Right lobe of liver (tissue), 6 donors: ENCODE data around the gene MARK3. TPM values are rescaled to one million over a fixed set of nuclear protein-coding genes. Genes with fewer than 3 reads are reported as not detected.

Experiments
- ATAC-seq, 4 donors: fragments of 200-7000 bp; cut with Tn5 transposase; one replicate each; pipeline ENCODE4 v1.9.1; 2020; ENCODE audit warnings: mild to moderate bottlenecking in 4 of 4, moderate library complexity in 4 of 4
- DNase-seq, 3 donors: peaks; one replicate each; pipeline ENCODE4 v3.0.0-alpha.2; 2020
- H3K27ac ChIP-seq, 3 donors: fragments of 200-600 bp; one replicate each; pipeline ENCODE4 v1.8.0; 2022
- H3K27me3 ChIP-seq, 2 donors: fragments of 200-600 bp; one replicate each; pipeline ENCODE4 v1.8.0; 2022
- H3K36me3 ChIP-seq, 4 donors: fragments of 200-600 bp; sonication (generic) in 1 of 4; one replicate each; pipeline versions ENCODE4 v1.5.1 to v1.8.0; 2017 to 2022; ENCODE audit warnings: control low read depth in 1 of 4
- H3K4me1 ChIP-seq, 4 donors: fragments of 200-600 bp; sonication (generic) in 1 of 4; one replicate each; pipeline versions ENCODE4 v1.5.1 to v1.8.0; 2017 to 2022; ENCODE audit warnings: control low read depth in 1 of 4
- H3K4me3 ChIP-seq, 3 donors: fragments of 200-600 bp; one replicate each; pipeline ENCODE4 v1.8.0; 2022
- H3K9me3 ChIP-seq, 4 donors: fragments of 200-600 bp; sonication (generic) in 1 of 4; one replicate each; pipeline versions ENCODE4 v1.5.1 to v1.8.0; 2017 to 2022; ENCODE audit warnings: control low read depth in 1 of 4
- POLR2A ChIP-seq: fragments of 450-650 bp; IDR thresholded peaks from one replicate; pipeline ENCODE4 v1.6.1; 2017; ENCODE audit warnings: antibody characterized with exemption, mild to moderate bottlenecking
- WGBS: methylation state at CpG from one replicate; pipeline ENCODE4 v1.1.6; 2018; ENCODE audit warnings: low coverage, low lambda C conversion rate; ENCODE audit not compliant: insufficient coverage; ENCODE audit errors: missing lambda C conversion rate; 5-methylcytosine and 5-hydroxymethylcytosine counted together
- intact Hi-C, 2 donors: fragments of 100-400 bp; cut with DNase I; formaldehyde crosslinking; loops; one replicate each; pipeline versions ENCODE4 v1.11.2 to v1.14.1; 2022
- total RNA-seq, 6 experiments: library from RNA; depleted of rRNA in 2 of 6; stranded (reverse); fragments of >200 nt in 2 of 6; fragmentation: NEBNext Ultra II Directional in 3 of 6; extraction: Animal tissue kit (Norgen Biotek cat#: 25700) in 3 of 6; gene quantifications; one replicate each; pipeline versions ENCODE4 v1.1.0 to v1.2.4, GENCODE V29; 2016 to 2023
- TF ChIP-seq, protein P1 (sequence below), 4 donors: fragments of 200-600 bp in 3 of 4; fragments of 450-650 bp in 1 of 4; IDR thresholded peaks; one replicate each; pipeline versions ENCODE4 v1.5.1 to v1.8.0; 2016 to 2022; ENCODE audit warnings: antibody characterized with exemption in 4 of 4, mild to moderate bottlenecking in 2 of 4
- donor health status: DM: no; HTN: yes; CAD: no.
- donor health status: DM: no; HTN: no; CAD: no.
- donor health status: DM: no; HTN: no; CAD: no.
- donor health status: DM: no; HTN: yes; CAD: no.
- donor health status: DM: no; HTN: yes; CAD: no.

Gene MARK3
- total RNA-seq, 6 experiments from 2014 or later = 25.5 to 34.3 (median 27.3) TPM

DNA sequence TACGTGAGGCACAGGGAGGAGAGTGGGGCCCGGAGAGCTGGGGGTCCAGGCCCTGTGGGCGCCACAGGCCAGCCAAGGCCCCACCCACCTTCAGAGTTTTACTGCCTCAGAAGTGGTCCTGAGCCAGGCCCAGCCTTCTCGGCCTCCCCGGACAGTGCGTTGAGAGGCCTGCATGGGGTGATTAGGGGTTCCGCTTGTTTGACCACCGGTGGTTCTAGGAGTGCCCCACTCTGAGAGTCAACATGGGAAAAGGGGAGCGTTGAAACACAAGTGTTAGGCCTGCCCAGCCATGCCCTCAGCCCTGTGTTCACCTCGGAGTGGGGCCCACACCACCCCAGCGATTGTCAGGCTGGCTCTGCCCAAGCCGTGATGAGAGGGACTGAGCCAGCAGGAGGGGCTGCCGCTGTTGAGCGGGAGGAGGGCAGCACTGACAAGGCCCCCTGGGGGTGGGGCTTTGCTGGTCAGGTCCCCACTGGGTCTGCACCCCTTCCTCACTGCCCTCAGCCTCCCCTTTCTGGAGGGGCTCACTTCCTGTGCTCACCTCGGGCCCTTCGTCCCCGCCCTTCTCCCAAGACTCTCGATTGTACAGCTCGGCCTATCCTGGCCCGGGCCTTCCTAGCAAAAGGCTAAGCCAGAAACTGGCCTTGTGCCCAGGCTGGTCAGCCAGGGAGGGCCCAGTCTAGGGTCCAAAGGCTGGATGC, 132.7 kb downstream of the MARK3 start:
- intact Hi-C loops = loop anchor here in 1 of 2 donors (5.0 kb wide), 1 partner anchor 34 kb away; no protein-coding TSS in a partner anchor
- TF ChIP-seq, protein P1, sequence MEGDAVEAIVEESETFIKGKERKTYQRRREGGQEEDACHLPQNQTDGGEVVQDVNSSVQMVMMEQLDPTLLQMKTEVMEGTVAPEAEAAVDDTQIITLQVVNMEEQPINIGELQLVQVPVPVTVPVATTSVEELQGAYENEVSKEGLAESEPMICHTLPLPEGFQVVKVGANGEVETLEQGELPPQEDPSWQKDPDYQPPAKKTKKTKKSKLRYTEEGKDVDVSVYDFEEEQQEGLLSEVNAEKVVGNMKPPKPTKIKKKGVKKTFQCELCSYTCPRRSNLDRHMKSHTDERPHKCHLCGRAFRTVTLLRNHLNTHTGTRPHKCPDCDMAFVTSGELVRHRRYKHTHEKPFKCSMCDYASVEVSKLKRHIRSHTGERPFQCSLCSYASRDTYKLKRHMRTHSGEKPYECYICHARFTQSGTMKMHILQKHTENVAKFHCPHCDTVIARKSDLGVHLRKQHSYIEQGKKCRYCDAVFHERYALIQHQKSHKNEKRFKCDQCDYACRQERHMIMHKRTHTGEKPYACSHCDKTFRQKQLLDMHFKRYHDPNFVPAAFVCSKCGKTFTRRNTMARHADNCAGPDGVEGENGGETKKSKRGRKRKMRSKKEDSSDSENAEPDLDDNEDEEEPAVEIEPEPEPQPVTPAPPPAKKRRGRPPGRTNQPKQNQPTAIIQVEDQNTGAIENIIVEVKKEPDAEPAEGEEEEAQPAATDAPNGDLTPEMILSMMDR (IDR thresholded peaks at IDR 0.05) = no peak
- TF ChIP-seq POLR2A = no peak
- Histone ChIP-seq H3K9me3 (no peaks in the 10 kb centered on the region), H3K4me3 (no peak overlapping the region), H3K27ac (no peak overlapping the region), H3K27me3 (peaks cover 0 to 10% of the 10 kb centered on the region in 2 donors), H3K36me3 (no peaks in the 10 kb centered on the region), H3K4me1 (peaks cover 0 to 21% (median 0%) of the 10 kb centered on the region in 4 donors)
- 14% methylated on average over 7 of the region's 20 CpGs for WGBS
- peak in 1 of 3 donors; percentile 59 for DNase-seq
- peak; percentile 18 to 34 (median 30) for ATAC-seq

DNA sequence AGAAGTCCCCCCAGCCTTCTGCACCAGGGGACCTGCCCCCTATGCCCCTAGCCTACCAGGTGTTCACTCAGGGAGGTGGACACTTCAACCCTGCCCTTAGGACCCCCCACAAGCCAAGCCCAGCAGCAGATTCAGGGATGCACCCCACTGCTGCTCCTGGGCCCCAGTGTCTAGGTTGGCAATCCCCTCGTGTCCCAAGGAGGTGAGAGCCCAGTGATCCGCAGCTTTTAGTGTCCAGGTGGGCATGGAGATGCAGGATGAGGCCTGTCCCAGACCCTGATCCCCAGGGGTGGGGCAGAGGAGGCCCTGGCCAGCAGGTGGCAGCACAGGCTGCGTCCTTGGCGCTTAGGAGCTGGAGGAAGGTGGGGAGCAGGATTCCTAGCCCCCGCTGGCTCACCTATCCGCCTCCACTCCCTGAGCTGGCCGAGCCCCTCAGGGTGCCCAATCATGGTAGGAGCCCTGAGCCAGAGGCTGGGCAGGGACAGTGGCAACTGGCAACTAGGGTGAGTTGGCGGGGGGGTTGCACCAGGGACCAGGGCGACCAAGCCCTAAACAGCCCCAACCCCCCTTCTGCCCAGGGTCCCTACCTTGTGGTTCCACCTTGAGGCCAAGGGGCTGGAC, 133.3 kb downstream of the MARK3 start:
- DNase-seq (peak in 2 of 3 donors; percentile 69 to 73), ATAC-seq (peak; percentile 63 to 66 (median 65))
- no peaks in the 10 kb centered on the region for H3K36me3 ChIP-seq
- no peak overlapping the region for H3K4me3 ChIP-seq
- peaks cover 0 to 10% of the 10 kb centered on the region in 2 donors for H3K27me3 ChIP-seq
- H3K27ac ChIP-seq = no peak overlapping the region
- TF ChIP-seq, protein P1 (IDR thresholded peaks at IDR 0.05) = peak; percentile 80 to 96 (median 88)
- TF ChIP-seq POLR2A = no peak
- H3K9me3 ChIP-seq = no peaks in the 10 kb centered on the region
- peaks cover 0 to 25% (median 0%) of the 10 kb centered on the region in 4 donors for H3K4me1 ChIP-seq
- intact Hi-C loops = loop anchor here in 1 of 2 donors (5.0 kb wide), 1 partner anchor 34 kb away; no protein-coding TSS in a partner anchor
- WGBS = 29% methylated on average over 2 of the region's 9 CpGs

- Histone ChIP-seq H3K4me1 (peaks cover 0 to 25% (median 0%) of the 10 kb centered on the region in 4 donors), H3K4me3 (no peak overlapping the region), H3K36me3 (no peaks in the 10 kb centered on the region), H3K27me3 (peaks cover 0 to 10% of the 10 kb centered on the region in 2 donors), H3K9me3 (no peaks in the 10 kb centered on the region), H3K27ac (no peak overlapping the region)
- peak in 1 of 4 donors; percentile 3 for ATAC-seq
- intact Hi-C loops = loop anchor here in 1 of 2 donors (5.0 kb wide), 1 partner anchor 33 kb away; no protein-coding TSS in a partner anchor
- peak in 2 of 3 donors; percentile 19 to 45 for DNase-seq
- TF ChIP-seq, protein P1 (IDR thresholded peaks at IDR 0.05) = no peak
- no peak for TF ChIP-seq POLR2A
- WGBS = 22% methylated on average over 5 of the region's 13 CpGs
Measured at GRCh38 chr14:103519043-103519836, 134.0 kb downstream of the MARK3 start.

DNA sequence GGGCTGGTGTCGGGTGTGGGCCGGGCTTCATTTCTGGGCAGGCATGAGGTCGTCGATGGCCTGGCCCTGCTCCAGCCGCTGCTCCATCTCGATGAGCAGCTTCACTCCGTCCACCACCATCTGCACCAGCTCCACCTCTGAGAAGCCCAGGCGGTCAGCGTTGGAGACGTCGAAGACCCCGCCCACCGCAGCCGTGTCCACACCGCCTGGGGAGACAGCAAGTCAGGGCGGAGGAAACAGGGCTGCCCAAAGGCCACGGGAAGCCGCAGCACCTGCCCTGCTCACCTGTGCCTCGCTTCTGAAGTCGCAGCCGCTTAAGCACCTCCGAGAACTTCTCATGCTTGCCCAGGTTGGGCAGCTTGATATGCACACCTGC, 134.6 kb downstream of the MARK3 start:
- Histone ChIP-seq H3K4me1 (peaks cover 0 to 25% (median 0%) of the 10 kb centered on the region in 4 donors), H3K27ac (no peak overlapping the region), H3K9me3 (no peaks in the 10 kb centered on the region), H3K27me3 (peaks cover 0 to 10% of the 10 kb centered on the region in 2 donors), H3K4me3 (no peak overlapping the region), H3K36me3 (no peaks in the 10 kb centered on the region)
- WGBS = no CpG with 5 or more reads among the region's 22 CpGs
- DNase-seq (peak in 2 of 3 donors; percentile 30 to 56), ATAC-seq (no peak)
- intact Hi-C loops = loop anchor here in 1 of 2 donors (5.0 kb wide), 1 partner anchor 32 kb away; no protein-coding TSS in a partner anchor
- TF ChIP-seq POLR2A = no peak
- TF ChIP-seq, protein P1 (IDR thresholded peaks at IDR 0.05) = no peak
